ENCODE measurements around the gene PRPF40B. TPM values are rescaled to one million over a fixed set of nuclear protein-coding genes. Genes with fewer than 3 reads are reported as not detected.
"Not testable (repeated sequence)": the region's sequence is repeated elsewhere in the genome, so short reads cannot be mapped to it uniquely, and the experiment has no call there.

The PRPF40B gene
- 6.4 and 12.3 TPM in 2 replicates for total RNA-seq (2014; rRNA removed; shearing (Covaris generic))

DNA sequence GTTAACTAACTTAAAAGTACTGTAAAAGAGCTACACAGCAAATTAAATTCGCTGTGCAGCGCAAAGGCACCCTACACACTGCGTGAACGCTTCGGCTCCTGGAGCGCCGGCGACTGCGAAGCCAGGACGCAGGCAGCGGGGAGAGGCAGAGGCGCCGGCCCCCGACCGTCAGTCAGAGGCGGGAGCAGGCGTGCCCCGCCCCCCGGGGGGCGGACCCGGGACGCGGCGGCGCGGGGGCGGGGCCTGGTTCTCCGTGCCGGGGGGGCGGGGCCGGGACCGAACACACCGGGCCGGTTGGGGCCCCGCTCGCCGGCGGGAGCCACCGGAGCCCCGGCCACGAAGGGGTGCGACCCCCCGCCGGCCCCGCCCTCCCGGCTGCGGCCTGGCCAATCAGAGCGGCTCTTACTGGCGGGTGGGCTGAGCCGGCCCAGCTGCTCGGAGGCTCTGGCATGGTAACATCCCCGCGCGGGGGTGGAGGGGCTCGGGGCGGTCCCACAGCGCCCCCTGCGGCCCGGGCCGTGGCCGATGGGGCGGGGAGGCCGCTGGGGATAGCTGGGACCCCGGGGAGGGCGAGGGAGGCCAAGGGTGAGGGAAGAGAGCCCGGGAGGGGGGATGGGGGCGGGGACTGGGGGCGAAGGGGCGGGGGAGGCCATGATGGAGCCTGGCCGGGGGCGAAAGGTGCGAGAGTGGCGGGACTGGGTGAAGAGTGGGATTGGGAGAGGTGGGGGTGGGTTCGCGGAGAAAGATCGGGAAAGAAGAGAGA lies at the start of gene PRPF40B:
PRPF40B (plus strand) TSS at position 420 of the 763 bp plus-strand sequence; CDS start at position 450, 30 bp downstream.
- peak; percentile 85 for DNase-seq (ENCODE audit: low spot score)

DNA sequence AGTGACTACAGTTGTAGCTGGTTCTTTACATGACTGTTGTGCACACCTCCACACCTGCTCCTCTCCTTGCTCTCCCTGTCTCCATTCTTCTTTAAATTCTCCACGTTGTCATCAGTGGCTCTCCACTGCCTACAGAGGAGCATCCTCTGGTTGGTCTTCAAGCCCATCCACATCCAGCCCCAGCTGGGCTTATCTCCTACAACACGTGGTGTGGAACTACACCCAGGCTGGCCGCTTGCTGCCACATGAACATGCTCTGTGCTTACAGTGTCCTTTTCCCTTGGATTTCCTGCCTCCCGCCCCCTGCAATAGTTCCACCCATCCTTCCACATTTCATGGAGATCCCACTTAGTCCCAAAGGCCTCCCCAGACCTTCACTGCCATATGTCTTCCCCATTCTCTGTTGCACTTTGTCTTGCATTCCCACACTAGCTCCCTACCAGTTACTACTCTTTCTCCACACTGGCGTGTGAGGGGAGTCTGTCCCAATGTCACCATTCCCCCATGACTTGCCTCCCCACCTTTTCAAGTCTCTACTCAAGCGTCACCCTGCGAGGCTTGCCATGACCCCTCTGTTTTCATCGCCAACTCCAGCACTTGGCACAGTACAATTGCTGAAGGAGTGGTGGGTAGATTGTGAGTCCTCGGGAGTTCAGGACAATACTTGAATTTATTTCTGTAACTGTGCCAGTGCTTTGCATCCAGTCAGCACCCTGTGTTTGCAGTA lies 45.6 kb upstream of the PRPF40B start:
- DNase-seq (ENCODE audit: low spot score), result no peak

GRCh38 chr12:49578471-49579112 lies 44.8 kb upstream of the PRPF40B start:
- no peak for DNase-seq (ENCODE audit: low spot score)

GRCh38 chr12:49580572-49581535 lies 42.5 kb upstream of the PRPF40B start:
- DNase-seq (ENCODE audit: low spot score), result peak; percentile 89

DNA sequence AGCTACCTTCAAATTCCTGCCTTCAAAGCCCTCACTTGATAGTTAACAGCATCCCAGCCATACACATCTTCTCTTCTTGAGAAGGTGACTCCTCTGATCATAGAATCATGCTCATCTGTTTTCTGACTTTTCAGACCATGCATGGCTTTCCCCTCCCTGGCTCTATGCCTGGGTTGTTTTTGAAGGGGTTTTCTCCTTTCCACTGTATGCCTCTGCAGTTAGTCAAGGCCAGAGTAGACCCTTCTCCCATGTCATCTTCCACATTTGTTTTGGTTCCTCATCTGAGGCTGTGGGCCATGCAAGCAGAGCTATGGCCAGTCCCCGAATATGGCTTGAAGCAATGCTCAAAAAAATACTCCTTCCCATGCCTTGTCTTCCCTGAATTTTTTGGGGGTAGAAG lies 41.2 kb upstream of the PRPF40B start:
- DNase-seq (ENCODE audit: low spot score), result no peak

- no peak for DNase-seq (ENCODE audit: low spot score)
Measured at GRCh38 chr12:49582850-49583249, 40.5 kb upstream of the PRPF40B start.

DNA sequence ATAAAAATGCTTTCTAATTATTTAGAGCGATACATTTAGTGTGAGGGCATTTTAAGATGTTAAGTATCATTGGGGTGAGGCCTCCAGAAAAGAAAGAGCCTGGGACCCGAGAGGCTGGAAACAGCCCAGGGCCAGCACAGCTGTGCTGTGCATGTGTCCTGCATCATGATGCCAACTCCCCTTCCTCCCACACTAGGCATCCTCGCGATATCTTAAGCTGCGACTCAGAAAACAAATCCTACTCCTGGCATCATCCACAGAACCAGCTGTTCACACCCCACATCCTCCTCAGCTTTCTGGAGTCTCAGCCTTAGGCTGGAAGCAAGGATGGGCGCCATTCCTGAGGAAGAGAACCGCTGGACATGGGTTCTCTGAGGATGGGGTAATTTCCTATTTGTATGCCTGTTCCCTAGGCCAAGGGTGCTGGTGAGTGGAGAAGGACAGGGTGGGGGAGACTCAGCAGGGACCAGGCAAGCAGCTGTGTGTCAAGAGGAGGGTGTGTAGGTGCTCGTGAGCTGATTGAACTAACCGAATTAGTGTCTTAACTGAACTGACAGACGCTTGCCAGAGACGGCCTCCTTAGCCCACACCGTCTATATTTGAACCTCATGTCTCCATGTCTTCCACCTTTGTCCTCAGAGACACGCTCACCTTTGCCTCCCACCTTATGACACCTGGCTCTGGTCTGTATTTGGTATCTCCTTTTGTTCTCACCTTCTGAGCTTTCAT lies 39.8 kb upstream of the PRPF40B start:
- DNase-seq (ENCODE audit: low spot score), result no peak

GRCh38 chr12:49584591-49584990 lies 38.8 kb upstream of the PRPF40B start:
- no peak for DNase-seq (ENCODE audit: low spot score)

GRCh38 chr12:49585477-49586459 lies 37.6 kb upstream of the PRPF40B start:
- no peak for DNase-seq (ENCODE audit: low spot score)

DNA sequence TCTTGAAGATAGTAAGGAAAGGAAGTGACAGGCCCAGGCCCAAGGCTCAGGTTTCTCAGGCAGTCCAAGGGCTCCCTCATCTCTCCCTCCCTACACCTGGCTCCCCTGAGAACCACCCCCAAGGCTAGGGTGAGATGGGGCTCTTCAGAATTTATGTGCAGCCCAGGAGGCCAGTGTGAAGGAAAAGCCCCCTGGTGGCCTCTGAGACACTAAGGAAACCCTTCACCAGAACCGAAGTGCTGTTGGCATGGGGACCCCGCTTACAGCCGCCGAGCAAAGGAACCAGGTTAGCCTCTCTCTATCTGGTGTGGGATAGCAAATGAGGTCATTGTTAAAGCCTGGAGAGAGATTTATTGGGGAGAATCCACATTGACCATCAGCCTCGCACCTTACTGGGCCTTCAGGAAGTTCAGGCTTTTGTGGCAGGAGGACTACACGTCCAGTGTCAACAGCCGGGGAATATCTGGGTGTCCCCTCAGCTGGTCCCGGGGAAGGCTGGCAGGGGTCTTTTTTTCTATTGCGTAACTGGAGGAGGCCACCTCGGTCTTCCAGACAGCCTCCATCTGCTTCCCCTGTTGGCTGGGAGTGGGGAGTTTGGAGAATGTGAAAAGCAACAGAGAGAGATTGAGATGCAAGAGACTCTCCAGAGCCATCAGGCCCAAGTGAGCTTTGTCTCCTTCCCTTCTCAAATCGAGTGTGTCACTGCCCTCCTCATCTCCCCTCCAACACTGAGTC lies 36.0 kb upstream of the PRPF40B start:
- DNase-seq (ENCODE audit: low spot score), result no peak

DNA sequence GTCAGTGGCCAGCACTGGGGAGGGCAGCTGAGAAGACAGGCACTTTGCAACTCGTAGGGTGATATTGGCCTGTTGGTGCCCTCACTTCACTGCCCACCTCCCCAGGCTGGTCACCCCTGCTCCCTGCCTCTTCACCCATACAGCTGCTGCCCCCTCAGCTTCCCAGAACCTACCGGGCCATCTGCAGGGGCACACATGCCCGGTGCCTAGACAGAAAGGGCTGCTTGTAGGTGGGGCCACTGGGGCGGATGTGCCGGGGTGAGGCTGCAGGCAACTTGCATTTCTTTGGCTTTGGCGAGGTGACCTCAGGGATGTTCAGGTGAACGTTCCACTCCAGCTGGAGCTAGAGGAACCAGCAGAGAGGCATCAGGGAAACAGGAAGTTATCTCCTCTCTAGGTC lies 35.1 kb upstream of the PRPF40B start:
- no peak for DNase-seq (ENCODE audit: low spot score)

GRCh38 chr12:49588721-49589516 lies 34.4 kb upstream of the PRPF40B start:
- DNase-seq (ENCODE audit: low spot score), result no peak

DNA sequence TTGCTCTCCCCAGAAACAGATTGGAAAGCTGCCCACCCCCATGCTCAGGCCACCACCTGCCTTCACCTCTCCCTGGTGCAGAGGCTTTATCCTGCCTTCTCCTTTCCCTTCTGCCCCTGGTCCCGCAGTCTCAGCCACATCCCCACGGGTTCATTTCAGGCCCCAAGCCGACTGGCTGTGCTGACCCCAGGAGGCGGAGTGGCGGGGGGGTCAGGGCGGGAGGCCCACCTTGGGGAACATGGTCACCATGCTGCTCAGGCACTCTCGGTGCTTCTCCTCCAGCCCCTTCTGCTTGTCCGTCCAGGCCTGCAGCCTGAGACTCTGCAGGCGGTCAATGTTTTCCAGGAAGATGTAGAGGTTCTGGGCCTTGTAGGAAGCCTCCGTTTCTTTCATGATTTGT lies 24.8 kb upstream of the PRPF40B start:
- no peak for DNase-seq (ENCODE audit: low spot score)

DNA sequence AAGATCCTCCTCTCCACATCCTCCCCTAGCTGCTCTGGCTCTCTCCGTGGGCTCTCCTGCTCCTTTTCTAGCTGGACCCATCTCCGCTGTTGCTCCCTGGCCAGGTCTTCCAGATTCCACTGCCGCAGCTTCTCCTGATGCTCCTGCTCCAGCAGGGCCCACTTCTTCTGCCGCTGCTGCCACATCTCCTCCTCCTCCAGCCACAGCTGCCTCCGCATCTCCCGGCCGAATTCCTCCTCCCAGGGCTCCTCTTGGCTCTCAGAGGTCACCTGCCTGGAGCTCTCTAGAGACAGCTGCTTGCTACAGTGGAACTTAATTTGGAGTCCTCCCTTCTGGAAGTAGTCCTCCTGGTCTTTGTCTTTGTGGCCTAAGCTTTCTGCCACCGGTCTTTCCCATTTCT lies 23.4 kb upstream of the PRPF40B start:
- DNase-seq (ENCODE audit: low spot score), result no peak

DNA sequence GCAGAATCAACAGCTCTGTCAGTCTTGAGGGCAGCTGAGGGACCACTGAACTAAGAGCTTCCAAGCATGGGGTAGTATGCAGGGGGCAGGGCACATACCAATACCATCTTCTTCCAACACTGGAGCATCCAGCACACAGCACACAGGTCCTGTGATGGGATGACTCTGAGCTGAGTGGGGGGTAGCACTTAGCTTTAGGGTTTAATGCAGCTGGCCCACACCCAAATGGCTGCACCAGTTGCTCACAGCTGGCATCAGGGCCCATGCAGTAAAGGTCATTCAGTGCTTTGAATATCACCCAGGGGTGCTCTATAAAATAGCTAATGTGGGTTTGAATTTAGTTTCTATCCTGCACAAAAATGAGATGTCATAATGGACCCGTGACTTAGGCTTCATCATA lies 19.6 kb upstream of the PRPF40B start:
- no peak for DNase-seq (ENCODE audit: low spot score)

- DNase-seq (ENCODE audit: low spot score), result no peak
Measured at GRCh38 chr12:49604856-49605255, 18.5 kb upstream of the PRPF40B start.

DNA sequence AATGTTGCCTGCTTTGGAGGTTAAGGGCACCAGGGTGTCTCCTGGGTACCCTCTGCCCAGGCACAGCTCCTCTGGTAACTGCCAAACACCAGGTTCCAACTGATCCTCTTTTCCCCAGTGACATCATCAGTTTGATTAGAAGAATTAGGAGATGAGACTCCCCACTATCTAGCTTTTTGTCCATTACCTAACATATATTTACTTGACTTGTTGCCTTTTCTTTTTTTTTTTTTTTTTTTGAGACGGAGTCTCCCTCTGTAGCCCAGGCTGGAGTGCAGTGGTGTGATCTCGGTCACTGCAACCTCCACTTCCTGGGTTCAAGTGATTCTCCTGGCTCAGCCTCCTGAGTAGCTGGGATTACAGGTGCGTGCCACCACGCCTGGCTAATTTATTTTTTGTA lies 17.8 kb upstream of the PRPF40B start, which contains the start of gene FAM186B:
FAM186B (minus strand) TSS at position 101 of the 400 bp plus-strand sequence. CDS start 162 bp downstream, outside the sequence.
- not testable (repeated sequence) for DNase-seq (ENCODE audit: low spot score)
